ENCODE data around the gene PRIMA1. TPM values are rescaled to one million over a fixed set of nuclear protein-coding genes. Genes with fewer than 3 reads are reported as not detected.

Gene PRIMA1
- total RNA-seq, 2 donors from 2014 or later = 10.0 to 20.8 TPM

GRCh38 chr14:93708311-93708734 lies 80.0 kb downstream of the PRIMA1 start:
- no peak overlapping the region for H3K27ac Mint-ChIP-seq
- no peaks in the 10 kb centered on the region for H3K27me3 Mint-ChIP-seq (ENCODE audit: insufficient read depth)
- Histone ChIP-seq H3K9me3 (ENCODE audit: control insufficient read depth, low read length) (no peaks in the 10 kb centered on the region), H3K27ac (ENCODE audit: low read depth, low read length) (no peak overlapping the region), H3K4me3 (ENCODE audit: low read length) (no peak overlapping the region), H3K4me1 (ENCODE audit: control insufficient read depth, insufficient read depth, low read length) (peaks cover 5% of the 10 kb centered on the region), H3K9ac (ENCODE audit: extremely low read depth, low read length, poor library complexity, severe bottlenecking) (no peak overlapping the region), H3K36me3 (ENCODE audit: control insufficient read depth, insufficient read depth, low read length) (peaks cover 4% of the 10 kb centered on the region), H3K27me3 (ENCODE audit: control insufficient read depth, insufficient read depth, low read length, poor library complexity, severe bottlenecking) (no peaks in the 10 kb centered on the region)
- no peak for TF ChIP-seq CTCF (conservative IDR thresholded peaks at IDR 0.05)
- H3K4me1 Mint-ChIP-seq = peaks cover 12% of the 10 kb centered on the region
- 93 to 98% methylated on average over 6 of the region's 6 CpGs for WGBS, 2 experiments (ENCODE audit: insufficient coverage in 1 of 2, insufficient read length in 1 of 2)
- H3K36me3 Mint-ChIP-seq (ENCODE audit: low read depth) = peaks cover 34% of the 10 kb centered on the region
- no peak overlapping the region for H3K4me3 Mint-ChIP-seq
- no peaks in the 10 kb centered on the region for H3K9me3 Mint-ChIP-seq
- peak; percentile 25 for DNase-seq

- 92 to 96% methylated on average over 2 of the region's 3 CpGs for WGBS, 2 experiments (ENCODE audit: insufficient coverage in 1 of 2, insufficient read length in 1 of 2)
- Histone ChIP-seq H3K9ac (ENCODE audit: extremely low read depth, low read length, poor library complexity, severe bottlenecking) (no peak overlapping the region), H3K4me3 (ENCODE audit: low read length) (no peak overlapping the region), H3K4me1 (ENCODE audit: control insufficient read depth, insufficient read depth, low read length) (peaks cover under 1% of the 10 kb centered on the region), H3K27ac (ENCODE audit: low read depth, low read length) (no peak overlapping the region), H3K9me3 (ENCODE audit: control insufficient read depth, low read length) (no peaks in the 10 kb centered on the region), H3K27me3 (ENCODE audit: control insufficient read depth, insufficient read depth, low read length, poor library complexity, severe bottlenecking) (no peaks in the 10 kb centered on the region), H3K36me3 (ENCODE audit: control insufficient read depth, insufficient read depth, low read length) (peaks cover 4% of the 10 kb centered on the region)
- no peak for DNase-seq
- H3K27me3 Mint-ChIP-seq (ENCODE audit: insufficient read depth) = no peaks in the 10 kb centered on the region
- H3K27ac Mint-ChIP-seq = no peak overlapping the region
- H3K9me3 Mint-ChIP-seq = no peaks in the 10 kb centered on the region
- H3K36me3 Mint-ChIP-seq (ENCODE audit: low read depth) = peaks cover 42% of the 10 kb centered on the region
- peaks cover 4% of the 10 kb centered on the region for H3K4me1 Mint-ChIP-seq
- no peak for TF ChIP-seq CTCF (conservative IDR thresholded peaks at IDR 0.05)
- no peak overlapping the region for H3K4me3 Mint-ChIP-seq
Observed at GRCh38 chr14:93707475-93707874, 80.8 kb downstream of the PRIMA1 start.

GRCh38 chr14:93706360-93706955 lies 81.8 kb downstream of the PRIMA1 start:
- Mint-ChIP-seq H3K4me3 (no peak overlapping the region), H3K27me3 (ENCODE audit: insufficient read depth) (no peaks in the 10 kb centered on the region), H3K36me3 (ENCODE audit: low read depth) (peaks cover 50% of the 10 kb centered on the region), H3K9me3 (no peaks in the 10 kb centered on the region), H3K27ac (no peak overlapping the region), H3K4me1 (no peaks in the 10 kb centered on the region)
- no peaks in the 10 kb centered on the region for H3K27me3 ChIP-seq (ENCODE audit: control insufficient read depth, insufficient read depth, low read length, poor library complexity, severe bottlenecking)
- no peak overlapping the region for H3K4me3 ChIP-seq (ENCODE audit: low read length)
- no peak for TF ChIP-seq CTCF (conservative IDR thresholded peaks at IDR 0.05)
- H3K9ac ChIP-seq (ENCODE audit: extremely low read depth, low read length, poor library complexity, severe bottlenecking) = no peak overlapping the region
- peak; percentile 34 for DNase-seq
- H3K9me3 ChIP-seq (ENCODE audit: control insufficient read depth, low read length) = no peaks in the 10 kb centered on the region
- peaks cover 8% of the 10 kb centered on the region for H3K36me3 ChIP-seq (ENCODE audit: control insufficient read depth, insufficient read depth, low read length)
- no peaks in the 10 kb centered on the region for H3K4me1 ChIP-seq (ENCODE audit: control insufficient read depth, insufficient read depth, low read length)
- 93 to 97% methylated on average over 19 to 21 of the region's 21 CpGs for WGBS, 2 experiments (ENCODE audit: insufficient coverage in 1 of 2, insufficient read length in 1 of 2)
- no peak overlapping the region for H3K27ac ChIP-seq (ENCODE audit: low read depth, low read length)

Data from endodermal cell (in vitro differentiated cells).